Erythroblast (primary cell): Measurements from ENCODE around the gene MACROD2.

Experiments
- GATA1 ChIP-seq: IDR thresholded peaks from 2 replicates; pipeline ENCODE4 v1.6.1; 2011; ENCODE audit warnings: low read depth, mild to moderate bottlenecking, control low read depth, low read length, moderate library complexity
- POLR2A ChIP-seq: IDR thresholded peaks from 2 replicates; pipeline ENCODE4 v1.6.1; 2011; ENCODE audit warnings: mild to moderate bottlenecking, low read length

GRCh38 chr20:14495066-14495465 lies 499.8 kb downstream of the MACROD2 start:
- TF ChIP-seq POLR2A (no peak), GATA1 (no peak)
